Muscle layer of duodenum (tissue), 2 donors: ENCODE data around the gene TUBGCP2.

ENCODE experiments used
- H3K27ac ChIP-seq: one replicate; pipeline ENCODE4 v1.7.0; 2013; ENCODE audit warnings: mild to moderate bottlenecking, low read length
- H3K27me3 ChIP-seq: one replicate; pipeline ENCODE4 v1.7.0; 2013; ENCODE audit warnings: low read depth, mild to moderate bottlenecking, control low read depth, low read length
- H3K36me3 ChIP-seq, 2 donors: one replicate each; pipeline ENCODE4 v1.7.0; 2013; ENCODE audit warnings: low read length in 2 of 2, control low read depth in 1 of 2, mild to moderate bottlenecking in 1 of 2; ENCODE audit not compliant: insufficient read depth in 2 of 2, control insufficient read depth in 1 of 2
- H3K4me1 ChIP-seq, 2 donors: one replicate each; pipeline ENCODE4 v1.7.0; 2013; ENCODE audit warnings: low read length in 2 of 2, mild to moderate bottlenecking in 2 of 2, control low read depth in 1 of 2, moderate library complexity in 1 of 2; ENCODE audit not compliant: insufficient read depth in 2 of 2, control insufficient read depth in 1 of 2
- H3K4me3 ChIP-seq, 2 donors: one replicate each; pipeline ENCODE4 v1.7.0; 2013; ENCODE audit warnings: low read length in 2 of 2, low read depth in 1 of 2, mild to moderate bottlenecking in 1 of 2
- H3K9me3 ChIP-seq, 2 donors: one replicate each; pipeline ENCODE4 v1.7.0; 2013; ENCODE audit warnings: low read length in 2 of 2, control low read depth in 1 of 2, mild to moderate bottlenecking in 1 of 2; ENCODE audit not compliant: control insufficient read depth in 1 of 2
- donor health status: healthy.

TUBGCP2 gene, protein sequence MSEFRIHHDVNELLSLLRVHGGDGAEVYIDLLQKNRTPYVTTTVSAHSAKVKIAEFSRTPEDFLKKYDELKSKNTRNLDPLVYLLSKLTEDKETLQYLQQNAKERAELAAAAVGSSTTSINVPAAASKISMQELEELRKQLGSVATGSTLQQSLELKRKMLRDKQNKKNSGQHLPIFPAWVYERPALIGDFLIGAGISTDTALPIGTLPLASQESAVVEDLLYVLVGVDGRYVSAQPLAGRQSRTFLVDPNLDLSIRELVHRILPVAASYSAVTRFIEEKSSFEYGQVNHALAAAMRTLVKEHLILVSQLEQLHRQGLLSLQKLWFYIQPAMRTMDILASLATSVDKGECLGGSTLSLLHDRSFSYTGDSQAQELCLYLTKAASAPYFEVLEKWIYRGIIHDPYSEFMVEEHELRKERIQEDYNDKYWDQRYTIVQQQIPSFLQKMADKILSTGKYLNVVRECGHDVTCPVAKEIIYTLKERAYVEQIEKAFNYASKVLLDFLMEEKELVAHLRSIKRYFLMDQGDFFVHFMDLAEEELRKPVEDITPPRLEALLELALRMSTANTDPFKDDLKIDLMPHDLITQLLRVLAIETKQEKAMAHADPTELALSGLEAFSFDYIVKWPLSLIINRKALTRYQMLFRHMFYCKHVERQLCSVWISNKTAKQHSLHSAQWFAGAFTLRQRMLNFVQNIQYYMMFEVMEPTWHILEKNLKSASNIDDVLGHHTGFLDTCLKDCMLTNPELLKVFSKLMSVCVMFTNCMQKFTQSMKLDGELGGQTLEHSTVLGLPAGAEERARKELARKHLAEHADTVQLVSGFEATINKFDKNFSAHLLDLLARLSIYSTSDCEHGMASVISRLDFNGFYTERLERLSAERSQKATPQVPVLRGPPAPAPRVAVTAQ

DNA sequence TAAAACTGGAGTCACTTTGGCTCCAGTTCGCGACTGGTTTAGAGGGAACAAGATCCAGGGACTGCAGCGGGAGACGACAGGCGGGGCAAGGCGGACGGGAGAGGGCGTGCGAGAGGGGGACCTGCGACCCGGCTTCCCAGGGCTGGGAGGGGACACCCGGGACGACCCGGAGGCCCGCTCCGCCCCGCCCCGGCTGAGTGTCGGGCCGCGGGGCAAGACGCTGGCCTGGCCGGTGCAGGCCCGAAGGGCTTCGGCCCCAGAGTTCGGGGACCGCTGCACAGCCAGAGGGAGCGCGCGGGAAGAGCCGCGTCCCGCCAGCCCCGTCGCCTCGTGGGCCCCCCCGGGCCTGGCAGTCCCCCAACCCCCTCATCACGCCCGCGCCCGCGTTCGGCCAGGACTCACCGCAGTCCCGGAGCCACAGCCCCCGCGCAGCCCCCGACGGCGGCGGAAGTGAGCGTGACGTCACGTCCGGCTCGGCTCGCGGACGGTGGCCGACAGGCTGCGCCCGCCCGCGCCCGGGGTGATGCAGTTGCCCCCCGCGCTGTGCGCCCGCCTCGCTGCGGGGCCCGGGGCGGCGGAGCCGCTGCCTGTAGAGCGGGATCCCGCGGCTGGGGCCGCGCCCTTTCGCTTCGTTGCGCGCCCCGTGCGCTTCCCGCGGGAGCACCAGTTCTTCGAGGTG lies at the start of gene TUBGCP2, which contains the start of gene ZNF511:
Gene TUBGCP2, minus strand, starts transcription at position 452 of the 679 bp plus-strand sequence. CDS start 5,931 bp downstream, outside the sequence.
Gene ZNF511, plus strand, starts transcription at position 494 of the 679 bp plus-strand sequence. Its CDS starts 30 bp downstream, at position 524.
- Histone ChIP-seq H3K27ac (peak within 1 kb of the TSS; percentile 96), H3K9me3 (no peaks in the 10 kb centered on the region), H3K4me1 (peaks cover 8 to 34% of the 10 kb centered on the region in 2 donors), H3K27me3 (no peaks in the 10 kb centered on the region), H3K36me3 (peaks cover 0 to 40% of the 10 kb centered on the region in 2 donors), H3K4me3 (peak within 1 kb of the TSS; percentile 90 to 98)

DNA sequence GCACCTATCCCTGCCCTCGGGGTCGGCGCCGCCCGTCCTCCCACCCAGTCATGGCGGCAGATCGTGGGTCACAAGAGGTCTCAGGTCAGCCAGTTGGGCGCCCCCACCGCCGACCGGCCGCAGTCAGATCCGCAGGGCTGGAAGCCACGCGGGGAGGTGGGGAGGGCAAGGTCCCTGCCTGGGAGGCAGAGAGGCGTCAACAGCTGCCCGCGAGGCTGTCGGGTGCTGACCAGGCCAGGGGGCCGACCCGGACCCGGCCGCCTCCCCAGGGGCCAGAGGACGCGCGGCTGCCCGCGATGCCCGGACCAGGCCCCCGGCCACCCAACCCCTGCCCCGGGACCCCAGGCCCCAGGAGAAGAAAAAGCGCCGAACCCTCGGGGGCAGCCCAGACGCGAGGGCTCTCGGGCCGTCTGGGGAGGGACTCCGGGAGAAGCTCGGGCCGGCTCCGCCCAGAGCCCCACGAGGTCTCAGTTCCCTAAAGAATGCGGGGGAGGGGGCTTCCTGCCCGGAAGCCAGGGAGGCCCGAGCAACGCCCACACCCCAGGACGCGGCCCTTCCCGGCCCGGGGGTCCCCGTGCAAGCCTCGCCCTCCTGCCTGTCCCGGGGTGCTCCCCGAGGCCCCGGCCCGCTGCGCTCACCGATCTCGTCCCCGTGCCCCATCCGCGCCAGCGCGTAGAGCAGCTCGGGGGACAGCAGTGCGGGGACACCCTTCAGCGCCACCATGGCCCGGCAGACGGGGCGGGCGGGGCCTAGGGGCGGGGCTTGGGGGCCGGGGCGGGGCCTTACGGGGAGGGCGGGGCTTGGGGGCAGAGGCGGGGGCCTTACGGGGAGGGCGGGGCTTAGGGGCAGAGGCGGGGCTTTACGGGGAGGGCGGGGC lies 48.9 kb upstream of the TUBGCP2 start, which contains the start of gene FUOM:
Gene FUOM, minus strand, starts transcription at position 735 of the 877 bp plus-strand sequence. Its CDS starts 12 bp downstream, at position 723.
- Histone ChIP-seq H3K36me3 (peaks cover 6 to 13% of the 10 kb centered on the region in 2 donors), H3K9me3 (no peaks in the 10 kb centered on the region), H3K27me3 (no peaks in the 10 kb centered on the region), H3K4me3 (peak within 1 kb of the TSS; percentile 21 to 64), H3K4me1 (peaks cover 0 to 18% of the 10 kb centered on the region in 2 donors), H3K27ac (no peak within 1 kb of the TSS)

DNA sequence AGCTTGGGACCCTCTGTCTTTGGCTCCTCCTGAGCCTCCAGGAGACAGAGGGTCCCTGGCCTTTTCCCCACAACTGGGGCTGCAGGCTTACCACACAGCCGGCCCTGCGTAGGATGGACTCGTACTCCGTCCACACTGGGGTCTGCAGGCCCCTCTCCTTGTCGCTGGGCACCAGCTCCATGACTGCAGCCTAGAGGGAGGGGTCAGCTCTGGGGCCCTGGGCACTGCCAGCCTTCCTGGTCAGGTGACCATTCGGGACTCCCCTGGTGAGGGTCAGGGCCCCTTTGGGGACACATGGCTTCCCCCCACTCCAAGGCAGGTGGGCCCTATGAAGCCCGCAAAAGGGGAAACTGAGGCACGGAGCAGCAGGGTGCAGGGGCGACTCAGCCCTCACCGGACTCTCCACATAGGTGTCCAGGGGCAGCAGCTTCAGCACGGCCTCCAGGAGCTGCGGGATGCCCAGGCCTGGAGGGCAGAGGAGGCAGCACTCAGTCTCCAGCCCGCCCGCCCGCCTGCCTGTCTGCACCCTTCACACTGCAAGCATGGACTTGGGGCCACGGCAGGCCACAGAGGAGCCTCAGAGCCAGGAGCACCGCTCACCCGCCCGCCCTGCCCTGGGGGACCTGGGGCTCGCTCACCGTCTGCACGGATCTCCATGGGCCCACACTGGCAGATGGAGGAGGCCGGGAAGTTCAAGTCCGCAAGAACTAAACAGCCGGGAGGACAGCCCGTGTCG lies 48.0 kb upstream of the TUBGCP2 start:
- no peaks in the 10 kb centered on the region for H3K9me3 ChIP-seq
- peaks cover 0 to 18% of the 10 kb centered on the region in 2 donors for H3K4me1 ChIP-seq
- H3K36me3 ChIP-seq, result peaks cover 0 to 5% of the 10 kb centered on the region in 2 donors
- peak overlapping the region; percentile 21 to 64 for H3K4me3 ChIP-seq
- H3K27me3 ChIP-seq, result no peaks in the 10 kb centered on the region
- H3K27ac ChIP-seq, result no peak overlapping the region

DNA sequence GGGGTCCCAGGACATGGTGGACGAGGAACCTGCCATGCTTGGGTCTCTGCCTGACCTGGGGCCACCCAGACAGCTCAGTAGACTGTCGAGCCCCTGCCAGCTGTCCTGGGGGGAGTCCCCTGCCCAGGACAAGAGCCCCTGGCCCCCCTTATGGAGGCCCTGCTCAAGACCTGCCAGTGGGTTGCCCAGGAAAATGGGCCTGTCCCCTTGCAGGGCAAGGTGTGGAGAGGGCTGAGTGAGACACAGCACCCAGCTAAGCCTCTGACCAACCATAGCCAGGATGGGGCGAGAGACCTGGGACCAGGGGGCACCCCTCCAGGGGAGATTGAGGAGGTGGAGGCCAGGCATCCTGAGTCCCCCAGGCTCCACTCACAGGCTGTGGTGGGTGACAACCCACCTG lies 47.3 kb upstream of the TUBGCP2 start:
- H3K27me3 ChIP-seq, result no peaks in the 10 kb centered on the region
- H3K27ac ChIP-seq, result no peak overlapping the region
- no peaks in the 10 kb centered on the region for H3K36me3 ChIP-seq
- no peak overlapping the region for H3K4me3 ChIP-seq
- H3K4me1 ChIP-seq, result peaks cover 0 to 18% of the 10 kb centered on the region in 2 donors
- H3K9me3 ChIP-seq, result no peaks in the 10 kb centered on the region

DNA sequence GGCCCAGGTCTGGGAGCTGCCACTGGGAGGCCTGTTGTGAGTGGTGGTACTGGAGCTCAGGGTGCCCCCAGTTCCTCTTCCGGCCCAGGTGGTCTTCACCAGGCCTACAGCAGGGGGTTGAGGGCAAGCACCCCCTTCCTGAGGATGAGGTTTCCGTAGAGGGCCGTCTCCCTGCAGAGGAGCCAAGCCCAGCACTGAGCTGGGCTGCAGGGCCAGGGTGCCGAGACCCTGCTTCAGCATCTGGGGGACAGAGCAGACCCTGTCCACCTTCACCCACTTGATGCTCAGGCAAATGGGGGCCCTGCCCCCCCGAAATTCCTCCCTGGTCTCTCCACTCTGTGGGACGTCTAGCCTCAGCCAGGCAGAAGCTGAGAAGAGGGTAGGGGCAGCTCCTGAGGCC lies 46.6 kb upstream of the TUBGCP2 start:
- Histone ChIP-seq H3K36me3 (no peaks in the 10 kb centered on the region), H3K9me3 (no peaks in the 10 kb centered on the region), H3K27ac (no peak overlapping the region), H3K4me3 (no peak overlapping the region), H3K4me1 (peaks cover 0 to 18% of the 10 kb centered on the region in 2 donors), H3K27me3 (no peaks in the 10 kb centered on the region)

DNA sequence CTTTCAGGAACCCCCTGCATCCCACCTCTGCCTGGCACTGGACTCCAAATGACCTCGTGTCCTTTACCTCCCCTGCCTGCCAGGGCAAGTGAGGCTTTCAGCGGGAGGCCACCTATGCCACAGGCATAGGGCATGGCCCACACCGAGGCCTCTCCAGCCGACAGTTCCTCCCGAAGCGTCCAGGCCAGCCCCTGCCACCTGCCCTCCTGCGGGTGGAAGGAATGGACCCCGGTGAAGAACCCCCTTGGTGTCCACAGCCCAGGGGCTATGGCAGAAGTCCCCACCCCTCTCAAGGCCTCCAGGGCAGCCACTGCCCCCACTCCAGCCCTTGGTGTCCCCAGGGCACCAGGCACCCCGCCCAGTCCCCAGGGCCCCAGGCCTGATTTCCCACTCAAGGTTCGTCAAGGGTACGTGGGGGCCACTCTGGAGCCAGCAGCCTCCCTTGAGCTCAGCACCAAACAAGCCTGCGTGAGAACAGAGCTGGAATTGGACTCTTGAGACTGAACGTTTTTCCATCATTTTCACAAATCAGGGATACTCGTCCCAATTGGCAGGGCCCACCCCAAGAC lies 46.1 kb upstream of the TUBGCP2 start:
- Histone ChIP-seq H3K4me3 (no peak overlapping the region), H3K9me3 (no peaks in the 10 kb centered on the region), H3K27ac (no peak overlapping the region), H3K27me3 (no peaks in the 10 kb centered on the region), H3K36me3 (no peaks in the 10 kb centered on the region), H3K4me1 (peaks cover 0 to 18% of the 10 kb centered on the region in 2 donors)

DNA sequence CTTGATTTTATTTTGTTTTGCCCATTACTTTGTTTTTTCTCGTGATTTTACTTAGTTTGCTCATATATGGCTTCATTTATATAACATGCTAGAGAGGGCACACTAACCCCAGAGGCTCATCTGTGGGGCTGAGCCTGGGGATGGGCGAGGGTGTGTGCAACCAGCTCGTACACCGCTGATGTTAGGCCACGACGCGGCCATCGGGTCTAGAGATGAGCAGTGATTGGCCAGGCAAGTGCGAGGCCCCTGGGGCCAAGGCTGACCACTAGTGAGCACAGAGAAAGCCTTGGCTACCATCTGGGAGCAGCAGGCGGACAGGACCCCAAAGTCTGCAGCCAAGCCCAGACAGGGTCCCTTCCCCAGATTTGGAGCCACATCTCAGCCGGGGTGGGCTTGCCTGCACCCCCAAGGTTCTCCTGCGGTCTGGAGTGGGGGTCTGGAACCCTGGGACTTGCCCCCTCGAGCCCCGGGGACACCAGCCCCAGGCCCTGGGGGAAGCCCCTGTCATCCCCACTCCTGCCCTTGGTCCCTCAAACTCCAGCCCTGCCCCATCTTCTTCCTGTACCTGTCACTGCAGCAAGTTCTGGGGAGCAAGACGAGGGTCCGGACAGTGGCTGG lies 45.4 kb upstream of the TUBGCP2 start:
- Histone ChIP-seq H3K27me3 (no peaks in the 10 kb centered on the region), H3K36me3 (no peaks in the 10 kb centered on the region), H3K27ac (no peak overlapping the region)

DNA sequence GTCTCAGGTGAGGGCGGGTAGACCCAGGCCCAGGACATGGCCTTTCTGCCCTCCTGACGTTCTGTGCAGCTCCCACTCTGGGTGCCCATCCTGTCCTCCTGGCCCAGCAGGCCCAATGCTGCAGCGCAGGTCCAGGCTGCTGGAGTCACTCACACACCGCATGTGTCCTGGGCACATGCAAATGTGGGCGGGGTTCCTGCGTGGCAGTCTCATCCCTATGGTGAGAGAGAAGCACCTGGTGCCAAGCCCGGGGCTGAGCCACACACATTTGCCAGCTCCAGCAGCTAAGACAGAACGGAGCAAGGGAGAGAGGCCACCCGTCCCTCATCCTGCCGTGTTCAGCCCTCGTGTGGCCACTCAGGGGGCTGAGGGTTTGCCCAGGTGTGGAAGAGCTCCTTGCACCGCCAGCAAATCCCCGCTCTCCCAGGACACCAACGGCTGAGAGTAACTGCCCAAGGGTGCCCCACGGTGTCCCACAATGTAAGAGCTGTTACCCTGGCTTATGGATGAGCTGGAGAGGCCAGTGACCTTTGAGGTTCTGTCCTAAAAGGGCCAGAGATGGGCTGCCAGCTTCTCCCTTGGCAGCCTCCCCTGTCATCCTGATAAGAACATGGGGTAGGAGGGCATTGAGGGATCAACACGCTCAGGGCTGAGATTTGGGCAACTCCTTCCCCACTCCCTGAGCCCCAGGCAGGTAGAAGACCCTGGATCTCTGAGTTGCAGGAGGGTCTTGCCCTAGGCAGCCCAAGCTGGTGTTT lies 44.7 kb upstream of the TUBGCP2 start:
- H3K9me3 ChIP-seq, result no peaks in the 10 kb centered on the region
- H3K36me3 ChIP-seq, result no peaks in the 10 kb centered on the region
- no peaks in the 10 kb centered on the region for H3K27me3 ChIP-seq
- peaks cover 0 to 18% of the 10 kb centered on the region in 2 donors for H3K4me1 ChIP-seq
- H3K27ac ChIP-seq, result no peak overlapping the region
- no peak overlapping the region for H3K4me3 ChIP-seq

More for the DNA sequence above, 45.4 kb upstream of the TUBGCP2 start:
- Histone ChIP-seq H3K9me3 (no peaks in the 10 kb centered on the region), H3K4me1 (peaks cover 0 to 18% of the 10 kb centered on the region in 2 donors), H3K4me3 (no peak overlapping the region)
